G401 (cell line): ENCODE measurements around the gene FTCD. TPM values are rescaled to one million over a fixed set of nuclear protein-coding genes. Genes with fewer than 3 reads are reported as not detected.
"Not testable (repeated sequence)": the region's sequence is repeated elsewhere in the genome, so short reads cannot be mapped to it uniquely, and the experiment has no call there.

ENCODE experiments used
- DNase-seq: peaks from one replicate; pipeline ENCODE4 v3.0.0-alpha.2; 2015; ENCODE audit warnings: low spot score
- in situ Hi-C: cut with HindIII; loops from 2 replicates; pipeline ENCODE4 v1.10.0; 2016; ENCODE audit warnings: low sequenced_read_pairs, mixed read lengths
- total RNA-seq: library from RNA; depleted of rRNA; stranded (reverse); fragments of >200 nt; shearing (Covaris generic); gene quantifications from 2 replicates; pipeline ENCODE4 v1.2.3, GENCODE V29; 2014

Gene FTCD
- total RNA-seq, 1 experiment from 2014 or later, result 1.1 TPM

- in situ Hi-C loops, result no loop called here
- DNase-seq, result no peak
Measured at GRCh38 chr21:46157396-46157986, 2.1 kb upstream of the FTCD start.

DNA sequence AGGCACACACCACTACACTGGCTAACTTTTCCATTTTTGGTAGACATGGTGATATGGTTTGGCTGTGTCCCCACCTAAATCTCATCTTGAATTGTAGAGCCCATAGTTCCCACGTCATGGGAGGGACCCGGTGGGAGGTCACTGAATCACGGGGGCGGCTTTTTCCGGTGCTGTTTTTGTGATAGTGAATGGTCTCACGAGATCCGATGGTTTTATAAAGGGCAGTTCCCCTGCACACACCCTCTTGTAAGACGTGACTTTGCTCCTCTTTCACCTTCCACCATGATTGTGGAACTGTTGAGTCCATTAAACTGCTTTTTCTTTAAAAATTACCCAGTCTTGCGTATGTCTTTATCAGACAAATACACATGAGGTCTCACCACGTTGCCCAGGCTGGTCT, 1.3 kb upstream of the FTCD start:
- no peak for DNase-seq
- in situ Hi-C loops, result no loop called here

DNA sequence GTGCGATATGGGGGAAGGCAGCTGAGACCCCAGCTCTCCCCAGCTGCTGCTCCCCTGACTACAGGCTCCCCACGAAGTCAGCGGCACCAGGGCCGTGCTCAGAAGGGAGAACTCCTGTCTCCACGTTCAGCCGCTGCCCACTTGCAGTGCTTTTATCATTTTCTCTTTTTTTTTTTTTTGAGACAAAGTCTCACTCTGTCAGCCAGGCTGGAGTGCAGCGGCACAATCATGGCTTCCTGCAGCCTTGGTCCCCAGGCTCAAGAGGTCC, 933 bp upstream of the FTCD start:
- DNase-seq, result no peak
- in situ Hi-C loops, result no loop called here

DNA sequence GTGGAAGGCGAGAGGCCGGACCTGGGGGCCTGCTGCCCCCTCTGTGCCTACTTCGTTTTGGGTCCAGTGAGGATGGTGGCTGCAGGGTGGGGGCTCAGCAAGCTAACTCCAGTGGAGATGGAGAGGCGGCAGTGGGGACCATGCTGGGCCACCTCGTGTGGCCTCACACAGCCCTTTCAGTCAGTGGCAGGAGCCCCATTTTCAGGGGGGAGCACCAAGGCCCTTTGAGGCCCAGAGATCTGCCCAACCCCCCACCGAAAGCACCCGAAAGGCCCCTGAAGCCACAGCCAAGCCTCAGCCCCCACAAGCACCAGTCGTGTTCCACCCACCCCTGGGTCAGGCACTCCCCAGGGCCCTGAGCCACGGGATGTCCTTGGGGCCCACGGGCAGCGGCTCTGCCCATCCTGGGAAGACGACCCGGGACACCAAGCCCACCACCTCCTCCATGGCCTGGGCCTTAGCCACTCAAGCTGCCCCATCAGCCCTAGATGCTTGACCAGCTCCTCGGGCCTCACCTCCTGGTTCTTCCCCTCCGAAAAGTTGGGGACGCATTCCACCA, 345 bp downstream of the FTCD start:
- DNase-seq, result no peak
- in situ Hi-C loops, result no loop called here

DNA sequence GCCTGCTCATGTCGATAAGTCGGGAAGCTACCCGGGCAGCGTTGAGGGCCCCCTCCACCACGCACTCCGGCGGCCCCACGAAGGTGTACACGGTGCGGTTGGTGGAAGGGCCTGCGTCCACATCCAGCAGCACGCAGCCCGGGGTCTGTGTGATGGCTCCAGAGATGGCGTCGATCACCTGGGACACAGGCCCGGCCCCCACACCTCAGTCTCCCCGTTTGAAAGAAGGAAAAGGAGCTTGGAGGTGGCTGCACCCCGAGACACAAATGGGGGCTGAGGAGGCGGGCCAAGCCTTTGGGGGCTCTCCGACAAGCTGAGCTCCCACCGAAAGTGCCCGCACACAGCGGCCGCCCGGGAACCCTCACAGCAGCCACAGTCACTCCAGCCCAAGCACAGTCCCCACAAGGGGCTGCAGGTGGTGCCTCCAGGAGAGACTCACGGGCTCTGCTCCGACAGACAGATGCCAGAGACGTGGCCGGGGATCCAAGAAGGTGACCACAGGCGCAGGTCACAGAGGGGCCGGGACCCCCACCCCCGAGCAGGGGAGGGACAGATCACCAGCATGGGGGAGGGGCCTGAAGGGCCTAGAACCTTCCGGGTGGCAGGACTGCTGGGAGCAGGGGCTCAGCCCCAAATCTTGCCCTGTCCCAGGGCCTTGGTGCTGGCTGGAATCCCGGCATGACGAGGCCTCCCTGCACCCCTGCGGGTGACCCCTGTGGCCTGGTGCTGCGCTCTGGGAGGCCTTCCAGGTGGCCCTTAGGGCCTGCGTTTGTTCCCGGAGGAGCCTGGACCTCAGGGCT, 1.0 kb downstream of the FTCD start:
- in situ Hi-C loops, result no loop called here
- no peak for DNase-seq

- in situ Hi-C loops, result no loop called here
- peak; percentile 19 for DNase-seq
Measured at GRCh38 chr21:46153247-46154154, 1.9 kb downstream of the FTCD start.

DNA sequence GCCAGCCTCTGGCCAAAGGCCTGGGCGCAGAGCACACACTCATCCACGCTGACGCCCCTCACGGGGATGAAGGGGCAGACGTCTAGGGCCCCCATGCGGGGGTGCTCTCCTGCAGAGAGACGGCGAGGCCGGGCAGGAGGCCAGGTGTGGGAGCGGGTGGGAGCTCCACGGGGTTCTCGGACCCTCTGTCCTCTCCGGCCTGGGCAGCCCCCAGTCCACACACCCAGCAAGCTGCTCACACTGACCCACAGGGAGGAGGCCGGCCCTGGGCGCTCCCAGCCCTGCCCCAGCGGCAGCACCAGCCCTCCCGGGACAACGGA, 2.5 kb downstream of the FTCD start:
- no peak for DNase-seq
- in situ Hi-C loops, result no loop called here

- in situ Hi-C loops, result no loop called here
- DNase-seq, result no peak
Measured at GRCh38 chr21:46151989-46152926, 3.1 kb downstream of the FTCD start.

DNA sequence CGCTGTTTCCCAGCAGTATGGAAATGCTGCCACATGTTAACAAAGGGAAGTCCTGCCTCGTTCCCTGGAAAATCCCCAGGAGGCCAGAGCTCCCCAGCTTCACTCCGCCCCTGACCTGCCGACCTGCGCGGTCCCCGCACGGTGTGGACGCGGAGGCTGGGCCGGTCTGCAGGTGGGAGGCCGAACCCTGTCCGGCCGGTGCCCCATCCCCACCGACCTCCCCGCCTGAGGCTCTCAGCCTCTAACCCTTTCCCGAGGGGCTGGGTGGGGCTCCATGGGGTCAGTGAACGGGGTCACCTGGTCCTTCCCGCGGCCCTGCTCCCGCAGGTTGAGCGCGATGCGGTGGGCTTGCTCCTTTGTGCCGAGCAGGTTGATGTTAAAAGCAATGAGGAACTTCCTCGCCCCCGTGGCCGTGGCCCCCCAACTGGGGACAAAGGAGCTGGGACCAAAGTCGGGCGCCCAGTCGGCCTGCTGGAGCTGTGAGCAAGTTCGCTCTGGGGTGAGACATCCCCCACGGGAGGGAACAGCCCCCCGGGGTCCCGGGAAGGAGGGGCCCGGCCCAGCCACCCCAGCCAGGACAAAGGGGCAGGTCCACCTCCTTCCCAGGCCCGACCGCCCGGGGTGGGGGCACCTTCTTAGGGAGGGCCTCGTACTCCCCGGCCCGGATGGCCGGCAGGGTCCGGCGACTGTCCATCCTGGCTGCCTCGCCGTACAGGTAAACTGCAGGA, 4.0 kb downstream of the FTCD start:
- in situ Hi-C loops, result no loop called here
- no peak for DNase-seq

- DNase-seq, result no peak
- in situ Hi-C loops, result no loop called here
Measured at GRCh38 chr21:46150491-46151121, 4.8 kb downstream of the FTCD start.

DNA sequence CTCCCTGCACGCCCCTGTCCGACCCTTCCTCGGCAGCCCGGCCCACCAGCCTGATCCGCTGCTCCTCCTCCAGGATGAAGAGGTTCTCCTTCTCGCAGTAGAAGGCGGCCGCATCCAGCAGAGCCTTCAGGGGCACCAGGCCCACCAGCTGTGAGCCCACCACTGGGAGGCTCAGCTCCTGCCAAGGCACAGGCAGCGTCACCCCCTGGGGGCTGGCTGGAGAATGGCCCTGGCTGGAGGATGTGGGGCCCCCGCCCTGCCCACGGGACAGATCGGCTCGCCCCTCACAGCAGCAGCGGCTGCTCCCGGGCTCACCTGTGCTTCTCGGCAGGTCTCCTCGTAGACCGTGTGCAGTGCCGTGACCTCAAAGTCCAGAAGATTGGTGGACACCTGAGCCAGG, 5.3 kb downstream of the FTCD start:
- in situ Hi-C loops, result no loop called here
- DNase-seq, result no peak

GRCh38 chr21:46149205-46149901, 6.0 kb downstream of the FTCD start:
- in situ Hi-C loops, result no loop called here
- DNase-seq, result no peak

DNA sequence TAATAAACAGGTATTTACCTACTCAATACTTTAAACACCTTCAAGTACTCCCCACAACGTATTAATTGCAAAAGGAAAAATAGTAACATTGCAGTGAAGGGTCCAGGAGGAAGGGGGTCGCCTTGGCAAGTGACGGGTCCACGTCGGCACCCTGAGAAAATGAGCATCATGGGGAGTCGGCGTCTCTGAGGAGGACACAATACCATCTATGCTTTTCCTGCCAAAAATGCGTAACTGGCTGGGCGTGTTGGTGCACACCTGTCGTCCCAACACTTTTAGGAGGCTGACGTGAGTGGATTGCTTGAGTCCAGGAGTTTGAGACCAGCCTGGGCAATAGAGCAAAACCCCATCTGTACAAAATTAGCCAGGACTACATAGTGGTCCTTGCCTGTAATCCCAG, 7.3 kb downstream of the FTCD start:
- in situ Hi-C loops, result no loop called here
- DNase-seq, result no peak

DNA sequence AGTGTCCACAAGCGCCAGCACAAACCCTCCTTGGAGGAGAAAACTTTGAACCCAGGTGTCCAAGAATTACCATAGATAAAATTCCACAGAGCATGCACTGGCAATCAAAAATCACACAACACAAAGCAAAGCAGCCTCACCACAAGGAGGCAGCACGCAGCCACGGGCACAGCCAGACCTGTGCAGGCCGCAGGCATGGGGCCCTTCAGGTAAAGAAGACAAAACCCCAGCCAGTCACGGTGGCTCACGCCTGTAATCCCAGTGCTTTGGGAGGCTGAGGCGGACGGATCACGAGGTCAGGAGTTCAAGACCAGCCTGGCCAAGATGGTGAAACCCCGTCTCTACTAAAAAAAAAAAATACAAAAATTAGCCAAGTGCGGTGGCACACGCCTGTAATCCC, 8.0 kb downstream of the FTCD start:
- DNase-seq, result peak; percentile 23
- in situ Hi-C loops, result not testable (repeated sequence)

DNA sequence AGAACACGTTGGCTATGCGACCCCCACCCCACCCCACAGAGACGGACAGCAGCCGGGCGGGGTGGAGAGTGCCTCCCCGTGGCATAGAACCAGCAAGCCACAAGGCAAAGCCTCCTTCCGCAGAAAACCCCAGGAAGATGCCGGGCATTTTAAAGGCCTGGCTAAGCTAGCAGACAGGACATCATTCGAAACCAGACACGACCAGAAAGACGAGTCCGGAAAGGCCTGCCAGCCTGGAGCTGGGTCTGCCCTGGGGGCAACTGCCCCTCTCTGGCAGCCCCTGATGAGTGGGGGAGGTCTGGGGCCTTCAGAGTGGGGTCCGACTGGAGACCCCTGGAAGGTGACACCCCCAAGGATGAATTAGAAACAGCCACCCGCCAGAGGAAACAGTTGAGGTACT, 8.5 kb downstream of the FTCD start:
- in situ Hi-C loops, result no loop called here
- DNase-seq, result no peak

DNA sequence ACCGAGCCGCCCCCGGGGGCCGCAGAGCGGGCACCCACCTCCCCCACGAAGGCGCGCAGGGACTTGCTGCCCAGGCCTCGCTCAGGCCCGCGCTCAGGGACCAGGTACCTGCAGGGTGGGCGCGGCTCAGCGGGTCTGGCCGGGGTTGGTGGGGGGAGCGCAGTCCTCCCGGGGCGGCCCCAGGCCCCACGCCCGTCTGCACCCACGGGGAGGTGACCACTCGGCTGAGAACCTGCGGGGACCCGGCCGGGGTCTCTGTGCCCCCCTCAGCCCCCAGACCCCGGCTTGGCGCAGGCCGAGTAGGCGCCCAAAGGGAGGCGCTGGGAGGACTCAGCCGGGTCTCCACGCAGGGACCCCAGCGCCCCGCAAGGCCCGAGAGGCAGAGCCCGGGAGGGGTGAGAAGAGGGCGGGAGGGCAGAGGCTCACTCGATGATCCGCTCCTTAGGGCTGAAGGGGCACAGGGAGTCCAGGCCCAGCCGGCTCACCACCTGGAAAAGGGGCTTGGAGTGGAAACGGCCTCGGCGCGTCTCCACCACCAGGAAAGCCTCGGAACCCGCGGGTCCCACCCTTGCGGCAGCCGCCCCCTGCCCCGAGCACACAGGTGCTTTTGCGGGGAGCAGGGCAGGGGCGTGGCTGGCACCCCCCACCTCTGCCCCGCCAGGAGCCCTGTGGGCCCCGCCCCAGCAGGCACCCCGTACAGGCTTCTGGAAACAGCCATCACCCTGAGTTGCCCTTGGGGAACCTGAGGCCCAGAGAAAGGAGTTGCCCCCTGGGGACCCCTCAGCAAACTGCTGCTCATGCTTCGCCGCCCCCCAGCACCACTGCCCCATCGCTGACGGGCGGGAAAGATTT, 9.3 kb downstream of the FTCD start:
- DNase-seq, result no peak
- in situ Hi-C loops, result no loop called here
